Fibroblast of skin of abdomen (primary cell): ENCODE measurements around the gene EVI5L. TPM values are rescaled to one million over a fixed set of nuclear protein-coding genes. Genes with fewer than 3 reads are reported as not detected.
"Not testable (repeated sequence)": the region's sequence is repeated elsewhere in the genome, so short reads cannot be mapped to it uniquely, and the experiment has no call there.

Experiments used
- DNase-seq: peaks from one replicate; pipeline ENCODE4 v3.0.0-alpha.2; 2013
- polyA plus RNA-seq, 2 experiments: library from polyadenylated mRNA; unstranded; fragments of 120-200 nt; gene quantifications; one replicate each; pipeline ENCODE4 v1.2.1, GENCODE V29; 2013; ENCODE audit not compliant: insufficient read length in 2 of 2

The EVI5L gene
- polyA plus RNA-seq (2013, experiment 1 of 2; ENCODE audit: insufficient read length): 20.8 TPM
- polyA plus RNA-seq (2013, experiment 2 of 2; ENCODE audit: insufficient read length): 22.4 TPM

- peak; percentile 100 for DNase-seq
These were observed at the start of gene EVI5L for GRCh38 chr19:7829561-7830271. Gene EVI5L (plus strand): TSS chr19:7830218. CDS start chr19:7846543, 16,325 bp downstream.

DNA sequence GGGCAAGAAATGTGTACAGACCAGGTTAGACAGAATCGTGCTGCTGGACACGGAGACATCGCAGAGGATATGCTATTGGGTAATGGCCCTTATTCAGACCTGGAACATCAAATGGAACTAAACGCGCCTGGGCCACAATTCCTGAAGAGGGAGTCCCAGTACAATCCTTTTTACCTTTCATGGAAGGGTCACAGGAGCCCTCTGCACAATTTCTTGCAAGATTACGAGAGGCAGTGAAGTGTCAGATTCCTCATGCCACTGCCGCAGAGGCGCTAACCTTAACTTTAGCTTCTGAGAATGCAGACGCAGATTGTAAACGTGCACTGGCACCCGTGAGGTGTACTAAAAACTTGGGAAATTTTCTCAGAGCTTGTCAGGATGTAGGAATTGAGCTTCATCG lies 48.9 kb upstream of the EVI5L start:
- no peak for DNase-seq

GRCh38 chr19:7783991-7784423 lies 46.0 kb upstream of the EVI5L start:
- DNase-seq: peak; percentile 8

GRCh38 chr19:7784856-7785255 lies 45.2 kb upstream of the EVI5L start:
- no peak for DNase-seq

- DNase-seq: no peak
These were observed 42.9 kb upstream of the EVI5L start for GRCh38 chr19:7787141-7787540.

DNA sequence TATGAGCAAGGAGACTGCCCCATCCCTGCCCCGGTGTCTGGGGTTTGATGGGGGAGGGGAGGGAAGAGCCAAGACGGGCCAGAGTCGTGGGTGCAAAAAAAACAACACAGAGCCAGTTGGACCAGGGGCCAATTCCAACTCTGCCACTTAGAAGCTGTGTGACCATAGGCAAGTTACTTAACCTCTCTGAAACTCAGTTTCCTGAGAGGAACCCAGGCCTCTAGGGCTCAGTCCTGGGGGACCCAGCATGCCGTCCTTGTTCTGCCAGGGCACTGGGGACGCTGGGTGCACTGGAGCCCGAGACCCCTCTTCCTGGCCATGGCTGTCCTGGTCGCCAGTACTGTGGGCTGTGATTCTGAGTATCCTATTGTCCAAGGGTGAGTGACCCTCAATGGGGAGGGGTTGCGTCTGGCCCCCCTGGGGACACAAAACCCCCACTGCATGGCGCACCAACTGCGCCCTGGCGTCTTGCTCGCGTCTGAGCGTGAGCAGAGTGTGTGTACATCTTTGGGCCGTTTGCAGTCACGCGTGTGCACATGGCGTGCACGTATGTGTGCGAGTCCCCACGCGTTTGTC lies 42.3 kb upstream of the EVI5L start:
- DNase-seq: no peak

GRCh38 chr19:7788178-7788932 lies 41.7 kb upstream of the EVI5L start:
- no peak for DNase-seq

DNA sequence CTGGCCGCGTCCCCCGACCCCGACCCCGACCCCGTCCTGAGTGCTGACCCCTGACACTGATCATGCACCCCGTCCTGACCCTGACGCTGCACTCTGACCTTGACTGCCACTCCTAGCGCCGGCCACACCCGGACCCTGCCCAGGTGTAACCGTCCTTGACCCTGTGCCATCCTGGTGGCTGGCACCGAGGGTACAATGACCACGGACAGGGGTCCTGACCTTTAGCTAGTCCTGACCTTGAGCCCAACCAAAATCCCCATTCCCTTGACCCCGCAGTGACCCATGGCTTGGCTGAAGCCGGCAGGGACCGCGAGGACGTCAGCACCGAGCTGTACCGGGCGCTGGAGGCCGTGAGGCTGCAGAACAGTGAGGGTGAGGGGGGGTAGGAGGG lies 41.1 kb upstream of the EVI5L start:
- DNase-seq: no peak

DNA sequence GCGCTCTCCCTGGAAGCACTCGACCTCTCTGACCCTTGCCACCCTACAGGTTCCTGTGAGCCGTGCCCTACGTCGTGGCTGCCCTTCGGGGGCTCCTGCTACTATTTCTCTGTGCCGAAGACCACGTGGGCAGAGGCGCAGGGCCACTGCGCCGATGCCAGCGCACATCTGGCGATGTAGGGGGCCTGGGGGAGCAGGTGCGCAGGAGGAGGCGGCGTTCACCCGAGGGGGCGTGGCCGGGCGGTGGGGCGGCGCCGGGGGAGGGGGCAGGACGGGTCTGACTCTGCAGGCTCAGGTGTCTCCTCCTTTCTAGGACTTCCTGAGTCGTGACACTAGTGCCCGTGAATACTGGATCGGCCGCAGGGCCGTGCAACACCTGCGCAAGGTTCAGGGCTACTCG lies 40.6 kb upstream of the EVI5L start:
- DNase-seq: no peak

GRCh38 chr19:7790416-7790815 lies 39.6 kb upstream of the EVI5L start:
- no peak for DNase-seq

- no peak for DNase-seq
These were observed 37.7 kb upstream of the EVI5L start for GRCh38 chr19:7792281-7792680.

GRCh38 chr19:7792701-7793100 lies 37.3 kb upstream of the EVI5L start:
- not testable (repeated sequence) for DNase-seq

GRCh38 chr19:7793493-7793892 lies 36.5 kb upstream of the EVI5L start:
- DNase-seq: no peak

DNA sequence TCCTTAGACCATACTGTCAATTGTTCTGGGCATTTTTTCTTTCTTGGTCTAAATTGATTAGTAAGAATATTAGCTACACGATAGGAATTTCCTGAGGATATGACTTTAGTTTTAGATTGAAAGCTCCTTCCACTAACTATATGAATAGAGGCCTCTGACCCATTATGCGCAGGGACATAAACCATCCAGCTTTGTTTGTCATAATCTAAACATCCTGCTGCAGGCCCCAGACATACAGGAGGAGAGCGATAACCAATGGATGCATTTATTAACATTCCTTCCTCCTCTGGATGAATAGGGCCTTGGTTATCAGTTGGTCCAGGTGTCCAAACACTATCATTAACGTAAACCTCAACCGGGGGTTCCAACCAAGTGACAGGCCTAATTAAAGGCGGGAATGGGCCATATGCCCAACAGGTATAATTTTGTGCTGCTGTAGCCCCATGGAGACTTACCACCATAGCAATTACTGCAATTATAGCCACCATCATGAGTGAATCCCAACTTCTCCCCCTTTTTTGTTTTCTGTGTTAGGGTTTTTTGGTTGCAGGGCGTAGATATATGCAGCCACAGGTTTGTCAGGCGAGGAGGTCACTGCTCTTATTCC lies 34.4 kb upstream of the EVI5L start:
- no peak for DNase-seq

GRCh38 chr19:7799640-7800355 lies 30.2 kb upstream of the EVI5L start:
- peak; percentile 56 for DNase-seq

DNA sequence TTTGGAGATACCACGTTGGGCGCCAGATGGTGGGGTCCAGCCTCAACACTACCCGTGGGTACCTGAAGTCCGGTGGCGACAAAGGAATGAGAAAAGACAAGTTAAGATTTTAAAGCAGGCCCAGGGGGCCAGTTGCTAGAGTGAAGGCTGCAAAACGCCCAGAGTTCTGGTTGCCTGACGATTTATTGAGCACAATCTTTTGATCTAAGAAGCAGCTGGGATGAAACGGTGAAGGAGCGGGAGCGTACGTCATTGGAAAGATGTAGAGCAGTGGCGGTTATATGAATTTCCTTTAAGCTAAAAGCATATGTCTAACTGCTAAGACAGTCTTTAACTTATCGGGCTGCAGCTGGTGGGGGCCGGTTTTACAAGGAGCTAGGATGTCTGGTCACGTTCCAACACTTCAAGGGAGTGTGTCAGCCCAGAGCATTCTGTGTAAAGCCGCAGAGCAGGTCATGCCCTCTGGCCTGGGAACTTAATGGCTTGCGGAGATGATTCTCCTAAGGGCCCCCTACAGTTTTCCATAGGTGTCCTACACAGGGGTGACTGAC lies 28.9 kb upstream of the EVI5L start:
- DNase-seq: no peak

DNA sequence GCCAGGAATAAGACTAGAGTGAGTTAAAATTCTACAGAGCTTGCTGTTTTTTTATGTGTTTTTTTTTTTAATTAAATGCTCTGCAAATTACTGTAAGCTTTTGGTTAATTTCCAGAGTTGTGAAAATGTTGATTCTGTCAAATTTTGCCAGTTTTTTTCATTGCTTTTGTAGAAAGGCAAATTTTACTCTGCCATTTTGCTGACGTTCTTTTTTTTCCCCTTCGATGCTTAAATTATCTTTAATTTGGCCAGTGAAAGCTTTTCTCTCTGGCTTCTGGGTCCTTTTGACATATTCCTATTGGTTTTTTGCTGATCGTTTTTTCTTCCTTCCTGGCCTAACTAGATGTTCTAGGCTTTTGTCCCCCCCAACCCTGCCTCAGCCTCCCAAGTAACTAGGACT lies 23.8 kb upstream of the EVI5L start:
- DNase-seq: no peak

DNA sequence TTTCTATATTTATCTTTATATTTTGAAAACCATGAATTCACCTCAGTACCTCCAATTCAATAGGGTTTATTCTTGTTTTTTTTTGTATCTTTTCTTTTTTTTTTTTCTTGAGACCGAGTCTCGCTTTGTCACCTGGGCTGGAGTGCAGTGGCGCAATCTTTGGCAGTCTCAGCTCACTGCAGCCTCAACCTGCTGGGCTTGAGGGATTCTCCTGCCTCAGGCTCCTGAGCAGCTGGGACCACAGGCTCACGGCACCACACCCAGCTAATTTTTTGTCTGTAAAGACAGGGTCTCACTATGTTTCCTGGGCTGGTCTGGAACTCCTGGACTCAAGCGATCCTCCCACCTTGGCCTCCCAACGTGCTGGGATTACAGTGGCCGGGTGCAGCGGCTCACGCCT lies 23.1 kb upstream of the EVI5L start:
- no peak for DNase-seq

DNA sequence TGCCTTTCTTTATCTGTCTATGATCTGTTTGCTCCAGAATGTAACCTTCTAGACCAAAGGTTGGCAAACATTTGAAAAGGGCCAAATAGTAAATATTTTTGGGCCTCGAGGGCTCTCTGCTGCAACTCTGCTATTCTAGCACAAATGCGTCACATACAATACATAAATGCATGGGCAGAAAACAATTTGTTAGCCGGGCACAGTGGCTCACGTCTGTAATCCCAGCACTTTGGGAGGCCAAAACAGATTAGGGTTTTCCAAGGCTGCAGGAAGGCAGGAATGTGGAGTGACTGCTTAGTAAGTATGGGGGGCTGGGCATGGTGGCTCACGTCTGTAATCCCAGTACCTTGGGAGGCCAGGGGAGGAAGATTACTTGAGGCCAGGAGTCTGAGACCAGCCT lies 21.9 kb upstream of the EVI5L start:
- no peak for DNase-seq

DNA sequence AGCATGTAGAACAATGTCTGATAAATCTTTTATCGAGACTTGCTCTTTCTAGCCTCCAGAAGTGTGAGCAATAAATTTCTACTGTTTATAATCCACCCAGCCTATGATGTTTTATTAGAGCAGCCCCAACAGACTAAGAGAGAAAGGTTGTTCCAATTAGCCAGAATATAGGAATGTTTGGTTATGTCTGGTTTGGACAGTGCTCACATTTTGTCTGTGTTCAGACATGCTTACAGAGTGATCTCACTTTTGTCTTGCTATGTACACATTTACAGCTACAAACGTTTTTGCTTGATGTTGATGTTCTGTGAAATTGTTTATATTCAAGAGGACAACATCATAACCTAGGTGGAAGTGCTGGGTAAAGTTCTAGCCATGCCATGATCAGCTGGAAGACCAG lies 18.0 kb upstream of the EVI5L start:
- no peak for DNase-seq

- no peak for DNase-seq
These were observed 14.7 kb upstream of the EVI5L start for GRCh38 chr19:7815325-7815724.

GRCh38 chr19:7816040-7816439 lies 14.0 kb upstream of the EVI5L start:
- DNase-seq: not testable (repeated sequence)
